ENCODE results near the gene UTY.
"Not testable (repeated sequence)": the region's sequence is repeated elsewhere in the genome, so short reads cannot be mapped to it uniquely, and the experiment has no call there.

UTY gene

GRCh38 chrY:13330651-13331050 lies 149.2 kb downstream of the UTY start:
- H3K9me3 ChIP-seq (ENCODE audit: control insufficient read depth in 5 of 5, low read length in 5 of 5) = no peaks in the 10 kb centered on the region
- H3K27me3 ChIP-seq (ENCODE audit: control insufficient read depth in 5 of 5, insufficient read depth in 4 of 5, low read length in 5 of 5) = no peaks in the 10 kb centered on the region
- H3K27ac ChIP-seq (ENCODE audit: low read depth, low read length) = no peak overlapping the region
- H3K4me3 ChIP-seq (ENCODE audit: low read depth in 1 of 5, low read length in 5 of 5) = no peak overlapping the region
- no peaks in the 10 kb centered on the region for H3K36me3 ChIP-seq (ENCODE audit: control insufficient read depth in 5 of 5, insufficient read depth in 5 of 5, low read length in 5 of 5)
- H3K4me1 ChIP-seq (ENCODE audit: control insufficient read depth in 5 of 5, insufficient read depth in 5 of 5, low read length in 5 of 5) = no peaks in the 10 kb centered on the region
- no peak overlapping the region for H3K9ac ChIP-seq (ENCODE audit: low read length in 5 of 5)

DNA sequence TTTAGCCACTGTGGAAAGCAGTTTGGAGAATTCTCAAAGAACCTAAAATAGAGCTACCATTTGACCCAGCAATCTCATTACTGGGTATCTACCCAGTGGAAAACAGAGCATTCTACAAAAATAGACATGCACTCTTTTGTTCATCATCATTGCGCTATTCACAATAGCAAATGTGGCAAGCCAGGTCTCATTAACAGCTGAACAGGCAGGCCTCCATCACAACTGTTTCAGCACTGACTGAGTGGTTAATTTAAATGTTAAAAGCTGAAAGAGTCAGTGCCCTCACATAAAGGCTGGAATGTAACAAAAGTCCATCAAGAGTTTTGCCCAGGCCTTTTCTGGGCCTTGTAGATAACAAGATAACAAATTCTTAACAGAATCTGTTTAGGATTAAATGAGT lies 166.9 kb downstream of the UTY start:
- no peak overlapping the region for H3K4me3 ChIP-seq (ENCODE audit: low read depth in 1 of 5, low read length in 5 of 5)
- H3K9ac ChIP-seq (ENCODE audit: low read length in 5 of 5) = no peak overlapping the region
- H3K9me3 ChIP-seq (ENCODE audit: control insufficient read depth in 5 of 5, low read length in 5 of 5) = no peaks in the 10 kb centered on the region
- H3K27me3 ChIP-seq (ENCODE audit: control insufficient read depth in 5 of 5, insufficient read depth in 4 of 5, low read length in 5 of 5) = no peaks in the 10 kb centered on the region
- H3K36me3 ChIP-seq (ENCODE audit: control insufficient read depth in 5 of 5, insufficient read depth in 5 of 5, low read length in 5 of 5) = no peaks in the 10 kb centered on the region
- no peaks in the 10 kb centered on the region for H3K4me1 ChIP-seq (ENCODE audit: control insufficient read depth in 5 of 5, insufficient read depth in 5 of 5, low read length in 5 of 5)
- no peak overlapping the region for H3K27ac ChIP-seq (ENCODE audit: low read depth, low read length)

DNA sequence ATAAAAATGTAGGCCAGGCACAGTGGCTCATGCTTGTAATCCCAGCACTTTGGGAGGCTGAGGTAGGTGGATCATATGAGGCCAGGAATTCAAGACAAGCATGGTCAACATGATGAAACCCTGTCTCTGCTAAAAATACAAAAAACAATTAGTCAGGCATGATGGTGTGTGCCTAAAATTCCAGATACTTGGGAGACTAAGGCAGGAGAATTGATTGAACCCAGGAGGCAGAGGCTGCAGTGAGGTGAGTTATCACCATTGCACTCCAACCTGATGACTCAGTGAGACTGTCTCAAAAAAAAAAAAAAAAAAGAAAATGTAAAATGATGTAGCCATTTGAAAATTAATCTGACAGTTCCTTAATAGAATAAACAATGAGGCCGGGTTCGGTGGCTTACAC lies 171.9 kb downstream of the UTY start:
- Histone ChIP-seq H3K27ac (ENCODE audit: low read depth, low read length) (no peak overlapping the region), H3K4me3 (ENCODE audit: low read depth in 1 of 5, low read length in 5 of 5) (no peak overlapping the region), H3K27me3 (ENCODE audit: control insufficient read depth in 5 of 5, insufficient read depth in 4 of 5, low read length in 5 of 5) (no peaks in the 10 kb centered on the region), H3K9me3 (ENCODE audit: control insufficient read depth in 5 of 5, low read length in 5 of 5) (no peaks in the 10 kb centered on the region), H3K9ac (ENCODE audit: low read length in 5 of 5) (no peak overlapping the region), H3K4me1 (ENCODE audit: control insufficient read depth in 5 of 5, insufficient read depth in 5 of 5, low read length in 5 of 5) (no peaks in the 10 kb centered on the region), H3K36me3 (ENCODE audit: control insufficient read depth in 5 of 5, insufficient read depth in 5 of 5, low read length in 5 of 5) (no peaks in the 10 kb centered on the region)

DNA sequence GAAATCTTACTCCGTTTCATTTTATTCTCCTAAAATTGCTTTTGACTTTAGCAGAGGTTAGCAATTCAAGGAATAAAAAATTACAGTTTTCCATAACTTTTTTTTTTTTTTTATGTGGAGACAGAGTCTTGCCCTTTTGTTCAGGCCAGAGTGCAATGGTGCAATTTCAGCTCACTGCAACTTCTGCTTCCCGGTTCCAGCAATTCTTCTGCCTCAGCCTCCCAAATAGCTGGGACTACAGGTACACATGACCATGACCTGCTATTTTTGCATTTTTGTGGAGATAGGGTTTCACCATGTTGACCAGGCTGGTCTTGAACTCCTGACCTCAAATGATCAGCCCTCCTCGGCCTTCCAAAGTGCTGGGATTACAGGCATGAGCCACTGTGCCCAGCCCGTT lies 179.0 kb downstream of the UTY start:
- Histone ChIP-seq H3K27ac (ENCODE audit: low read depth, low read length) (no peak overlapping the region), H3K27me3 (ENCODE audit: control insufficient read depth in 5 of 5, insufficient read depth in 4 of 5, low read length in 5 of 5) (no peaks in the 10 kb centered on the region), H3K9me3 (ENCODE audit: control insufficient read depth in 5 of 5, low read length in 5 of 5) (no peaks in the 10 kb centered on the region), H3K4me3 (ENCODE audit: low read depth in 1 of 5, low read length in 5 of 5) (no peak overlapping the region), H3K4me1 (ENCODE audit: control insufficient read depth in 5 of 5, insufficient read depth in 5 of 5, low read length in 5 of 5) (no peaks in the 10 kb centered on the region), H3K9ac (ENCODE audit: low read length in 5 of 5) (no peak overlapping the region), H3K36me3 (ENCODE audit: control insufficient read depth in 5 of 5, insufficient read depth in 5 of 5, low read length in 5 of 5) (no peaks in the 10 kb centered on the region)

DNA sequence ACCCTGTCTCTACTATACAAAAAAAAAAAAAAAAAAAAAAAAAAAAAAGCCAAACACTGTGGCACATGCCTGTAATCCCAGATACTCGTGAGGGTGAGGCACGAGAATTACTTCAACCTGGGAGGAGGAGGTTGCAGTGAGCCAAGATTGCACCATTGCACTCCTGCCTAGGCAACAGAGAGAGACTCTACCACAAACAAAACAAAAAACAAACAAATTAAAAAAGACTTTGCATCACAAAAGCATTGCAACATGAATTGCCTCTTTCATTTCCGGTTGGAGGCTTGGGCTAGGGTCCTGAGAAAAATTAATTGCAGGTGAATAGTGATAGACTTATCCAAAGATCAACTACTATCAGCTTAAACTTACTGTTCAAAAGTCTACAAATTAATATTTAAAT lies 180.4 kb downstream of the UTY start:
- H3K27me3 ChIP-seq (ENCODE audit: control insufficient read depth in 5 of 5, insufficient read depth in 4 of 5, low read length in 5 of 5) = no peaks in the 10 kb centered on the region
- H3K4me3 ChIP-seq (ENCODE audit: low read depth in 1 of 5, low read length in 5 of 5) = no peak overlapping the region
- no peak overlapping the region for H3K27ac ChIP-seq (ENCODE audit: low read depth, low read length)
- no peak overlapping the region for H3K9ac ChIP-seq (ENCODE audit: low read length in 5 of 5)
- H3K9me3 ChIP-seq (ENCODE audit: control insufficient read depth in 5 of 5, low read length in 5 of 5) = no peaks in the 10 kb centered on the region
- H3K36me3 ChIP-seq (ENCODE audit: control insufficient read depth in 5 of 5, insufficient read depth in 5 of 5, low read length in 5 of 5) = no peaks in the 10 kb centered on the region
- H3K4me1 ChIP-seq (ENCODE audit: control insufficient read depth in 5 of 5, insufficient read depth in 5 of 5, low read length in 5 of 5) = no peaks in the 10 kb centered on the region

DNA sequence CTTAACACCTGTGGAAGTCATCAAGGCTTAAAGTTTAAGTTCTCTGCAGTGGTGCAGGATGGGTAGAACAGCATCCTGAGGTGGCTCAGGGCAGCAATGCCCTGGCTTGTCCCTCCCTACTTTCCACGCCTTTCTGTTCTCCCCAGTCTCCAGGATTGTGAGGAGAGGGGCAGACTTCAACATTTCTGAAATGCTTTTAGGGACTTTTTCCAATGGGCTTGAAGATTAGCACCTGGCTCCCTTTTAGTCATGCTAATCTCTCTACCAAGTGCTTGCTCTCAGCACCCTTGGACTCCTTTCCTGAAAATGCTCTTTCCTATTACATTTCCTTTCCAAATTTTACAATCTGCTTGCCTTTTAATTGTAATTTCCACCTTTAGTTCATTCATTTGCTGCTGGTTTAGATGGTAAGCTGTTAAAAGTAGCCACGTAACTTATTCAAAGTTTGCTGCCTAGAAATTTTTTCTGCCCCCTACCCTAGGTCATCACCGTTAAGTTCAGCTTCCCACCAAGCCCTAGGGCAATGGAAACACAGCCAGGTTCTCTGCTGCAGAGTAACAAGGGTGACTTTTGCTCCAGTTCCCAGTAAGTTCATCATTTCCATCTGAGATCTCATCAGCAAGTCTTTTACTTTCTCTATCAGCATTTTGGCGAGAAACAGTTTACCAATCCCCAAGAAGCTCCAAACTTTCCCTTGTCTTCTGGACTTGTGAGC lies 183.5 kb downstream of the UTY start:
- Histone ChIP-seq H3K4me1 (ENCODE audit: control insufficient read depth in 5 of 5, insufficient read depth in 5 of 5, low read length in 5 of 5) (no peaks in the 10 kb centered on the region), H3K9ac (ENCODE audit: low read length in 5 of 5) (no peak overlapping the region), H3K4me3 (ENCODE audit: low read depth in 1 of 5, low read length in 5 of 5) (no peak overlapping the region), H3K27ac (ENCODE audit: low read depth, low read length) (no peak overlapping the region), H3K27me3 (ENCODE audit: control insufficient read depth in 5 of 5, insufficient read depth in 4 of 5, low read length in 5 of 5) (no peaks in the 10 kb centered on the region), H3K9me3 (ENCODE audit: control insufficient read depth in 5 of 5, low read length in 5 of 5) (no peaks in the 10 kb centered on the region), H3K36me3 (ENCODE audit: control insufficient read depth in 5 of 5, insufficient read depth in 5 of 5, low read length in 5 of 5) (no peaks in the 10 kb centered on the region)

DNA sequence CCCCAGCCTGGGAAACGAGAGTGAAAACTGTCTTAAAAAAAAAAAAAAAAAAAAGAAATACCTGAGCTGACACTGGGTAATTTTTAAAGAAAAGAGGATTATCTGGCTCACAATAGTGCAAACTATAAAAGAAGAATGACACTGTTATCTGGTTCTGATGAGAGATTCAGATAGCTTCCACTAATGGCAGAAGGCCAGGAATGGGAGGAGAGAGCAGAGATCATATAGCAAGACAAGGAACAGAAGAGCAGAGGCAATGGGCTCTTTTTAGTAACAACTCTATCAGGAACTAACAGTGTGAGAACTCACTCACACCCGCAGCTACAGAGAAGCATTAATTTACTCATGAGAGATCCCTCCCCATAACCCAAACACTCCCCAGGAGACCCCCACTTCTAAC lies 184.8 kb downstream of the UTY start:
- Histone ChIP-seq H3K36me3 (ENCODE audit: control insufficient read depth in 5 of 5, insufficient read depth in 5 of 5, low read length in 5 of 5) (no peaks in the 10 kb centered on the region), H3K27me3 (ENCODE audit: control insufficient read depth in 5 of 5, insufficient read depth in 4 of 5, low read length in 5 of 5) (no peaks in the 10 kb centered on the region)

GRCh38 chrY:13291199-13291598 lies 188.6 kb downstream of the UTY start:
- Histone ChIP-seq H3K27ac (ENCODE audit: low read depth, low read length) (no peak overlapping the region), H3K27me3 (ENCODE audit: control insufficient read depth in 5 of 5, insufficient read depth in 4 of 5, low read length in 5 of 5) (no peaks in the 10 kb centered on the region), H3K9ac (ENCODE audit: low read length in 5 of 5) (no peak overlapping the region), H3K4me1 (ENCODE audit: control insufficient read depth in 5 of 5, insufficient read depth in 5 of 5, low read length in 5 of 5) (no peaks in the 10 kb centered on the region), H3K9me3 (ENCODE audit: control insufficient read depth in 5 of 5, low read length in 5 of 5) (no peaks in the 10 kb centered on the region), H3K4me3 (ENCODE audit: low read depth in 1 of 5, low read length in 5 of 5) (no peak overlapping the region), H3K36me3 (ENCODE audit: control insufficient read depth in 5 of 5, insufficient read depth in 5 of 5, low read length in 5 of 5) (no peaks in the 10 kb centered on the region)

More for the DNA sequence above, 184.8 kb downstream of the UTY start:
- no peak overlapping the region for H3K9ac ChIP-seq (ENCODE audit: low read length in 5 of 5)
- no peak overlapping the region for H3K4me3 ChIP-seq (ENCODE audit: low read depth in 1 of 5, low read length in 5 of 5)
- H3K27ac ChIP-seq (ENCODE audit: low read depth, low read length) = no peak overlapping the region
- H3K4me1 ChIP-seq (ENCODE audit: control insufficient read depth in 5 of 5, insufficient read depth in 5 of 5, low read length in 5 of 5) = no peaks in the 10 kb centered on the region
- no peaks in the 10 kb centered on the region for H3K9me3 ChIP-seq (ENCODE audit: control insufficient read depth in 5 of 5, low read length in 5 of 5)

DNA sequence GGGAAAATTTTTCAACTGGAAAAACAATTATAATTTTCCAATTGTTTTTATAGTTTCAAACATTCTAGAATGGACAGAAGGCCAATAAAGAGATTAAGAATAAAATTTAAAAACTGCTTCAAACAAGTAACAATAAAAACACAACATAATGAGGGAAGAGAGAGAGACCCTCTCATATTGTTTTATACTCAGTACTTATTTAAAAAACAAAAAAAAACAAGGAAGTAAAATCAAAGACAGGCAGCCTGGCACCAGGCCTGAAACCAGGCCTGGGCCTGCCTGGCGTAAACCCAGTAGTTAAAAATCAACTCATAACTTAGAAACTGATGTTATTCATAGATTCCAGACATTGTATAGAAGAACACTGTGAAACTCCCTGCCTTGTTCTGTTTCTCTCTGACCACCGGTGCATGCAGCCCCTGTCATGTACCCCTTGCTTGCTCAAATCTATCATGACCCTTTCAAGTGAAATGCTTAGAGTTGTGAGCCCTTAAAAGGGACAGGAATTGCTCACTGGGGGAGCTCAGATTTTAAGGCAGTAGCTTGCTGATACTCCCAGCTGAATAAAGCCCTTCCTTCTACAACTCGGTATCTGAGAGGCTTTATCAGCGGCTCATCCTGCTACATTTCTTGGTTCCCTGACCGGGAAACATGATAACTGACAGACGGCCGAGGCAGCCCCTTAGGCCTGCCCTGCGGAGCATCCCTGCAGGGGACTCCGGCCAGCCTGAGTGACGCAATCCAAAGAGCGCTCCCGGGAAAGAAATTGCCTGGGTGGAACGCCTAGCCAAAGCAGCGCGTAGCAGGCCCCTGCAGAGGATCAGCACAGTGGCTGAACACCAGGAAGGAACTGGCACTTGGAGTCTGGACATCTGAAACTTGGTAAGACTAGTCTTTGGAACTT lies 197.4 kb downstream of the UTY start:
- H3K9ac ChIP-seq (ENCODE audit: low read length in 5 of 5); H3K36me3 ChIP-seq (ENCODE audit: control insufficient read depth in 5 of 5, insufficient read depth in 5 of 5, low read length in 5 of 5); H3K27me3 ChIP-seq (ENCODE audit: control insufficient read depth in 5 of 5, insufficient read depth in 4 of 5, low read length in 5 of 5); H3K4me3 ChIP-seq (ENCODE audit: low read depth in 1 of 5, low read length in 5 of 5); H3K4me1 ChIP-seq (ENCODE audit: control insufficient read depth in 5 of 5, insufficient read depth in 5 of 5, low read length in 5 of 5); H3K9me3 ChIP-seq (ENCODE audit: control insufficient read depth in 5 of 5, low read length in 5 of 5); H3K27ac ChIP-seq (ENCODE audit: low read depth, low read length): not testable (repeated sequence)

DNA sequence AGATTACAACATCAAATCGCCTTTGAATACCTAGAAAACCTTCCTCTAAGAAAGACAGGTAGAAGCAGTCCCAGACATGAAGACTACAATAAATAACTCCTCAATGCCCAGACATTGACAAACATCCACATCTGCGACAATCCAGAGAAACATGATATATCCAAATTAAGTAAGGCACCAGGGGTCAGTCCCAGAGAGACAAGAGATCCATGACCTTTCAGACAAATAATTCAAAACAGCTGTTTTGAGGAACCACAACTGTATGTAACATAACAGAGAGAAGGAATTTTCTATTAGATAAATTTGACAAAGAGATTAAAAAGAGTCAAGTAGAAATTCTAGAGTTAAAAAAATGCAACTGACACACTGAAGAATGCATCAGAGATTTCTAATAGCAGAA lies 200.3 kb downstream of the UTY start:
- H3K9me3 ChIP-seq (ENCODE audit: control insufficient read depth in 5 of 5, low read length in 5 of 5) = no peaks in the 10 kb centered on the region
- H3K4me3 ChIP-seq (ENCODE audit: low read depth in 1 of 5, low read length in 5 of 5) = no peak overlapping the region
- H3K27ac ChIP-seq (ENCODE audit: low read depth, low read length) = no peak overlapping the region
- H3K4me1 ChIP-seq (ENCODE audit: control insufficient read depth in 5 of 5, insufficient read depth in 5 of 5, low read length in 5 of 5) = no peaks in the 10 kb centered on the region
- no peaks in the 10 kb centered on the region for H3K36me3 ChIP-seq (ENCODE audit: control insufficient read depth in 5 of 5, insufficient read depth in 5 of 5, low read length in 5 of 5)
- no peaks in the 10 kb centered on the region for H3K27me3 ChIP-seq (ENCODE audit: control insufficient read depth in 5 of 5, insufficient read depth in 4 of 5, low read length in 5 of 5)
- no peak overlapping the region for H3K9ac ChIP-seq (ENCODE audit: low read length in 5 of 5)
